ENCODE data around the gene UBE2R2.
"Not testable (repeated sequence)": the region's sequence is repeated elsewhere in the genome, so short reads cannot be mapped to it uniquely, and the experiment has no call there.

Gene UBE2R2

GRCh38 chr9:33795819-33796218, 21.1 kb upstream of the UBE2R2 start:
- no peak for TF ChIP-seq CTCF (IDR thresholded peaks at IDR 0.05; ENCODE audit: insufficient read depth, low read length, poor library complexity, severe bottlenecking)
- DNase-seq (ENCODE audit: extremely low read depth, insufficient read length) = no peak
- Histone ChIP-seq H3K27me3 (replicated peaks; ENCODE audit: control insufficient read depth, insufficient read depth, low read length) (peaks cover 5% of the 10 kb centered on the region), H3K4me3 (replicated peaks; ENCODE audit: low read depth, low read length) (no peak overlapping the region), H3K36me3 (ENCODE audit: control insufficient read depth, insufficient read depth, low read length) (no peaks in the 10 kb centered on the region)

- not testable (repeated sequence) for H3K27me3 ChIP-seq (replicated peaks; ENCODE audit: control insufficient read depth, insufficient read depth, low read length); H3K4me3 ChIP-seq (replicated peaks; ENCODE audit: low read depth, low read length); DNase-seq (ENCODE audit: extremely low read depth, insufficient read length); H3K36me3 ChIP-seq (ENCODE audit: control insufficient read depth, insufficient read depth, low read length)
Measured at GRCh38 chr9:33796679-33797078, 20.3 kb upstream of the UBE2R2 start.

- Histone ChIP-seq H3K27me3 (replicated peaks; ENCODE audit: control insufficient read depth, insufficient read depth, low read length) (peaks cover 5% of the 10 kb centered on the region), H3K36me3 (ENCODE audit: control insufficient read depth, insufficient read depth, low read length) (no peaks in the 10 kb centered on the region), H3K4me3 (replicated peaks; ENCODE audit: low read depth, low read length) (no peak overlapping the region)
- TF ChIP-seq CTCF (IDR thresholded peaks at IDR 0.05; ENCODE audit: insufficient read depth, low read length, poor library complexity, severe bottlenecking) = no peak
- no peak for DNase-seq (ENCODE audit: extremely low read depth, insufficient read length)
Measured at GRCh38 chr9:33797837-33798236, 19.1 kb upstream of the UBE2R2 start.

- H3K36me3 ChIP-seq (ENCODE audit: control insufficient read depth, insufficient read depth, low read length) = no peaks in the 10 kb centered on the region
- TF ChIP-seq CTCF (IDR thresholded peaks at IDR 0.05; ENCODE audit: insufficient read depth, low read length, poor library complexity, severe bottlenecking) = no peak
- no peak for DNase-seq (ENCODE audit: extremely low read depth, insufficient read length)
- H3K4me3 ChIP-seq (replicated peaks; ENCODE audit: low read depth, low read length) = no peak overlapping the region
- H3K27me3 ChIP-seq (replicated peaks; ENCODE audit: control insufficient read depth, insufficient read depth, low read length) = peaks cover 5% of the 10 kb centered on the region
Measured at GRCh38 chr9:33798545-33798944, 18.4 kb upstream of the UBE2R2 start.

DNA sequence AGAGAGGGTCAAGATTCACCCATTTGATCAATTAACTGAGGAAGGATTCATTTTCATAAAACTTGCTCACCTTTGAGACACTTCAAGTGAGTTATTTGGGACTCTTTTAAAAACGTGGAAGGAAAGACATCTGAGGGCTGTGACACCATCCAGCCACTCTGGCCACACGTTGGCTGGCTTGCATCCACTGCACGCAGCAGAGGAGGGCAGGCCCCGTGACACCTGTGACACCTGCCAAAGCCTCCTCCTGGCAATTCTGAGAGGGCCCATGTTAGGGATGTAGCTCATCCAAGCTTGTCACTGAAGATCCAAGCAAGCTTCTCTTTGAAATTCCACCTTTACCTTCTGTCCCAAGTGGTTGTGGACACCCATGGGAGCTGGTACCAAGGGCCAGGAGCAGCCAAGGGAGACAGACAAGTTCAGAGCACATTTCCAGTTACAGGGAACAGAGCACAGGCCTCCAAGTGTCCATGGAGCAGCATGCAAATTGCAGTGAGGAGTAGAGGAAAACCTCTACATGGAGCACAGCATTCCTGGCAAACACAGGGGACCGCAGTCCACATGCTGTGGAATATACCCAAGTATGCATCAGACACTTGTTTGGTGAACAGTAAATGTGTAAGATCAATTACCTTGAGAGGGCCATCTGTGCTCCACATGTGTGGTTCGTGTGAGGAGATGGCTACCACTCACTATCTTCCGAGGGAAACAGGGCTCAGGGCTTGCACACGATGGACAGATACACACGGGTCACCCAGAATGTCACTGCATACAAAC, 16.8 kb upstream of the UBE2R2 start:
- no peak for TF ChIP-seq CTCF (IDR thresholded peaks at IDR 0.05; ENCODE audit: insufficient read depth, low read length, poor library complexity, severe bottlenecking)
- Histone ChIP-seq H3K27me3 (replicated peaks; ENCODE audit: control insufficient read depth, insufficient read depth, low read length) (peaks cover 3% of the 10 kb centered on the region; the same call in 1 of the 2 replicates), H3K4me3 (replicated peaks; ENCODE audit: low read depth, low read length) (no peak overlapping the region), H3K36me3 (ENCODE audit: control insufficient read depth, insufficient read depth, low read length) (no peaks in the 10 kb centered on the region)
- DNase-seq (ENCODE audit: extremely low read depth, insufficient read length) = no peak

DNA sequence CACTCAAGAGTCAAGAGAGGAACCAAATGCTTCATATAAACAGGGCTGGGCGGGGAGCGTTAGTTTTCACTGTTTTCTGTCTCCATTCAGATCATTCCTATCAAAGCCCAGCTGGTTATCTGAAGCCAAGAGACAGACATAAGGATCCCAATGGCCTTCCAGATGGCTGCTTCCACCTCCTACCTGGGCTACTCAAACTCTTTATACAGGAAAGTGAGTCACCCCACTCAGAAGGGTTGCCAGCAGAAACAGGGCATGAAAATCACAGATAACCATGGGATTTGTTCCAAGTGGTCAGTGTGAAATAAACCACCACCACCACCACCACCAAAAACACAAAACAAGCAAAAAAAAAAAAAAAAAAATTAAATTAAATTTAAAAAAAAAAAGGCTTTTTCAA, 16.1 kb upstream of the UBE2R2 start:
- TF ChIP-seq CTCF (IDR thresholded peaks at IDR 0.05; ENCODE audit: insufficient read depth, low read length, poor library complexity, severe bottlenecking) = no peak
- no peaks in the 10 kb centered on the region for H3K36me3 ChIP-seq (ENCODE audit: control insufficient read depth, insufficient read depth, low read length)
- H3K4me3 ChIP-seq (replicated peaks; ENCODE audit: low read depth, low read length) = no peak overlapping the region
- DNase-seq (ENCODE audit: extremely low read depth, insufficient read length) = no peak
- H3K27me3 ChIP-seq (replicated peaks; ENCODE audit: control insufficient read depth, insufficient read depth, low read length) = peaks cover 3% of the 10 kb centered on the region; the same call in 1 of the 2 replicates

DNA sequence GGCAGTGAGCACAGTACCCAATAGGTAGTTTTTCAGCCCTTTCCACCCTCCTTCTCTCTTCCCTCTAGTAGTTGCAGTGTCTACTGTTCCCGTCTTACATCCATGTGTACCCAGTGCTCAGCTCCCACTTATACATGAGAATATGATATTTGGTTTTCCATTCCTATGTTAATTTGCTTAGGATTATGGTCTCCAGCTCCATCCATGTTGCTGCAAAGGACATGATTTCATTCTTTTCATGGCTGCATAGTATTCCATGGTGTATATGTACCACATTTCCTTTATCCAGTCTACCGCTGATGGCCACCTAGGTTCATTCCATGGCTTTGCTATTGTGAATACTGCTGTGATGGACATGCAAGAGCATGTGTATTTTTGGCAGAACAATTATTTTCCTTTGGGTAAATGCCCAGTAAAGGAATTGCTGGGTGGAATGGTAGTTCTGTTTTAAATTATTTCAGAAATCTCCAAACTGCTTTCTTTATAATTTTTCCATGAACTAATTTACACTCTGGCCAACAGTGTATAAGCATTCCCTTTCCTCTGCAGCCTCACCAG, 14.9 kb upstream of the UBE2R2 start:
- not testable (repeated sequence) for H3K36me3 ChIP-seq (ENCODE audit: control insufficient read depth, insufficient read depth, low read length); H3K4me3 ChIP-seq (replicated peaks; ENCODE audit: low read depth, low read length)

GRCh38 chr9:33804196-33804595, 12.8 kb upstream of the UBE2R2 start:
- not testable (repeated sequence) for H3K36me3 ChIP-seq (ENCODE audit: control insufficient read depth, insufficient read depth, low read length); DNase-seq (ENCODE audit: extremely low read depth, insufficient read length); H3K4me3 ChIP-seq (replicated peaks; ENCODE audit: low read depth, low read length); H3K27me3 ChIP-seq (replicated peaks; ENCODE audit: control insufficient read depth, insufficient read depth, low read length)

More for the DNA sequence above, 14.9 kb upstream of the UBE2R2 start:
- H3K27me3 ChIP-seq (replicated peaks; ENCODE audit: control insufficient read depth, insufficient read depth, low read length); DNase-seq (ENCODE audit: extremely low read depth, insufficient read length): not testable (repeated sequence)

GRCh38 chr9:33807156-33807555, 9.8 kb upstream of the UBE2R2 start:
- not testable (repeated sequence) for DNase-seq (ENCODE audit: extremely low read depth, insufficient read length); H3K27me3 ChIP-seq (replicated peaks; ENCODE audit: control insufficient read depth, insufficient read depth, low read length); H3K36me3 ChIP-seq (ENCODE audit: control insufficient read depth, insufficient read depth, low read length); H3K4me3 ChIP-seq (replicated peaks; ENCODE audit: low read depth, low read length)
